ENCODE data around the gene PLAAT5.

PLAAT5 gene

DNA sequence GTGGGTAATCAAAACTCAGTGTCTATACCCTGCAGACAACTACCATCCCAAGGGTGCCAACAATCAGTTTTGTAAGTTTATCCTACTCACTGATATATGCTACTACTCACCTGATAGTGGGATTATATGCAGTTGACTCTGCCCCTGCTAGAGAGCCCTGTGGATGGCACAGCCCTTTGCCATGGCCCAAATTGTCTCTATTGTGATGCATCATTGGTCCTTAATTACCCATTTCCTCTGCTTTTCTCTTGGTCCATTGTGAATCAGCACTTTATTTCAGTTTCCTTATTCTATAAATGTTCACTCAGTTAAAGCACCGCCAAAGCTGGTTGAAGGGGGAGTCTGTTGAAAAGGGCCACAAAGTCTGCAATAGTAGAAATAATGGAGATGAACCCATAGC is 42.3 kb downstream of the PLAAT5 start:
- Histone ChIP-seq H3K4me3 (ENCODE audit: low read length) (no peak overlapping the region), H3K9me3 (ENCODE audit: insufficient read depth, low read length) (no peaks in the 10 kb centered on the region), H3K79me2 (ENCODE audit: low read length) (no peaks in the 10 kb centered on the region), H3K9ac (ENCODE audit: low read length) (no peak overlapping the region), H3K4me1 (ENCODE audit: low read length) (no peaks in the 10 kb centered on the region), H3K27ac (ENCODE audit: low read length) (no peak overlapping the region), H4K20me1 (ENCODE audit: insufficient read depth, low read length) (no peaks in the 10 kb centered on the region), H2AFZ (ENCODE audit: low read depth, low read length) (no peak overlapping the region), H3K36me3 (replicated peaks; ENCODE audit: low read depth, low read length) (no peaks in the 10 kb centered on the region), H3K4me2 (ENCODE audit: low read length) (no peak overlapping the region), H3K27me3 (ENCODE audit: low read depth, low read length) (peaks cover 41% of the 10 kb centered on the region; the same call in 1 of the 2 replicates)
- TF ChIP-seq, protein P1, sequence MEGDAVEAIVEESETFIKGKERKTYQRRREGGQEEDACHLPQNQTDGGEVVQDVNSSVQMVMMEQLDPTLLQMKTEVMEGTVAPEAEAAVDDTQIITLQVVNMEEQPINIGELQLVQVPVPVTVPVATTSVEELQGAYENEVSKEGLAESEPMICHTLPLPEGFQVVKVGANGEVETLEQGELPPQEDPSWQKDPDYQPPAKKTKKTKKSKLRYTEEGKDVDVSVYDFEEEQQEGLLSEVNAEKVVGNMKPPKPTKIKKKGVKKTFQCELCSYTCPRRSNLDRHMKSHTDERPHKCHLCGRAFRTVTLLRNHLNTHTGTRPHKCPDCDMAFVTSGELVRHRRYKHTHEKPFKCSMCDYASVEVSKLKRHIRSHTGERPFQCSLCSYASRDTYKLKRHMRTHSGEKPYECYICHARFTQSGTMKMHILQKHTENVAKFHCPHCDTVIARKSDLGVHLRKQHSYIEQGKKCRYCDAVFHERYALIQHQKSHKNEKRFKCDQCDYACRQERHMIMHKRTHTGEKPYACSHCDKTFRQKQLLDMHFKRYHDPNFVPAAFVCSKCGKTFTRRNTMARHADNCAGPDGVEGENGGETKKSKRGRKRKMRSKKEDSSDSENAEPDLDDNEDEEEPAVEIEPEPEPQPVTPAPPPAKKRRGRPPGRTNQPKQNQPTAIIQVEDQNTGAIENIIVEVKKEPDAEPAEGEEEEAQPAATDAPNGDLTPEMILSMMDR (IDR thresholded peaks at IDR 0.05; ENCODE audit: low read depth, low read length) = no peak
- no peak for TF ChIP-seq EZH2phosphoT487 (IDR thresholded peaks at IDR 0.05; ENCODE audit: low read depth)

DNA sequence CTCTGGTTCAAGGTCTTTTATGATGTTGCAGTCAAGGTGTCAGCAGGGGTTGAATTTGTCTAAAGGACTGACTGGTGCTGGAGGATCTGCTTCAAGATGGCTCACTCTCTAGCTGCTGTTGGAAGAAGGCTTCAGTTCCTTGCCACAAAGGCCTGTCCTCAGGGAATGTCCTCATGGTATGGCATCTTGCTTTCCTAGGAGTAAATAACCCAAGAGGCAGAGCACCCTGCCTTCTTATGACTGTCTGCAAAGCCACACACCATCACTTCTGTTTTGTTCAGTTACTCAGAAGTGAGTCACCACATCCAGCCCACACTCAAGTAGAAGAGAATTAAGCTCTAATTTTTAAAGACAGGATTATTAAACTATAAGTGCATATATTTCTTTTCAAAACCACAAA is 45.2 kb downstream of the PLAAT5 start:
- Histone ChIP-seq H4K20me1 (ENCODE audit: insufficient read depth, low read length) (no peaks in the 10 kb centered on the region), H3K4me1 (ENCODE audit: low read length) (no peaks in the 10 kb centered on the region), H3K4me3 (ENCODE audit: low read length) (no peak overlapping the region), H2AFZ (ENCODE audit: low read depth, low read length) (no peak overlapping the region), H3K79me2 (ENCODE audit: low read length) (no peaks in the 10 kb centered on the region), H3K27ac (ENCODE audit: low read length) (no peak overlapping the region), H3K4me2 (ENCODE audit: low read length) (no peak overlapping the region), H3K27me3 (ENCODE audit: low read depth, low read length) (peaks cover 41% of the 10 kb centered on the region; the same call in 1 of the 2 replicates), H3K9ac (ENCODE audit: low read length) (no peak overlapping the region), H3K9me3 (ENCODE audit: insufficient read depth, low read length) (no peaks in the 10 kb centered on the region), H3K36me3 (replicated peaks; ENCODE audit: low read depth, low read length) (no peaks in the 10 kb centered on the region)
- TF ChIP-seq, protein P1 (IDR thresholded peaks at IDR 0.05; ENCODE audit: low read depth, low read length) = no peak

DNA sequence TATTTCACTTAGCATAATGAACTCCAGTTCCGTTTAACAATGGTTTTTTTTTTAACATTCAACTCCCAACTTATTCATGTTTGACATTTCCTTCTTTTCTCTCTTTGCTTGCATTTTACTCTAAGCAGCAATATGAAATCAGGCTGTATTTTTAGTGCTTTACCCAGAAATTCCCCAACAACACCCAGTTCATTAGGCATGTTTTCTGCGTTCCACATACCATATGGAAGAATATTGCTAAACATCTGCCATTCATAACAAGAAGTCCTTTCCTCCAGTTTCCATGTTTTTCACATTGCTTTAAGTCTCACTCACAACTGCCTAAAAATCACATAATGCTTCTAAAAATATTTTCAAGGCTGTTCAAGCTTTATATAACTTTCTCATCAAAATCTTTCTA is 45.8 kb downstream of the PLAAT5 start:
- TF ChIP-seq, protein P1 (IDR thresholded peaks at IDR 0.05; ENCODE audit: low read depth, low read length) = no peak
- TF ChIP-seq EZH2phosphoT487 (IDR thresholded peaks at IDR 0.05; ENCODE audit: low read depth) = no peak
- no peaks in the 10 kb centered on the region for H3K4me1 ChIP-seq (ENCODE audit: low read length)
- no peaks in the 10 kb centered on the region for H3K36me3 ChIP-seq (replicated peaks; ENCODE audit: low read depth, low read length)
- H3K4me3 ChIP-seq (ENCODE audit: low read length) = no peak overlapping the region
- H2AFZ ChIP-seq (ENCODE audit: low read depth, low read length) = no peak overlapping the region
- no peak overlapping the region for H3K4me2 ChIP-seq (ENCODE audit: low read length)
- no peak overlapping the region for H3K9ac ChIP-seq (ENCODE audit: low read length)
- H3K9me3 ChIP-seq (ENCODE audit: insufficient read depth, low read length) = no peaks in the 10 kb centered on the region
- H3K79me2 ChIP-seq (ENCODE audit: low read length) = no peaks in the 10 kb centered on the region
- no peak overlapping the region for H3K27ac ChIP-seq (ENCODE audit: low read length)
- H3K27me3 ChIP-seq (ENCODE audit: low read depth, low read length) = peaks cover 41% of the 10 kb centered on the region; the same call in 1 of the 2 replicates
- no peaks in the 10 kb centered on the region for H4K20me1 ChIP-seq (ENCODE audit: insufficient read depth, low read length)

DNA sequence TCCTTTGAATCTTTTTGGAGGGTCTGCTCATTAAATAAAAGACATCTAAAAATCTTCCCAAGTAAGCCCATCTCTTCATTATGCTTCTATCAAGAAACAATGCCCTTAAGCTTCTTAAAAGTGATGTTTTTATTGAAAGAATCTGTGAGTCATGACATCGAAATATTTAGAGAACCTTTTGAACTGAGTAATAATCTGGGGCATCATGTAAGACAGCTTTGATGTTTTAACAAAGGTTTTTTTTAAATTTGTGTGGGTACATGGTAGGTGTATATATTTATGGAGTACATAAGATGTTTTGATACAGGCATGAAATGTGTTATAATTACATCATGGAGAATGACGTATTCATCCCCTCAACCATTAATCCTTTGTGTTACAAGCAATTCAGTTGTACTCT is 46.8 kb downstream of the PLAAT5 start:
- Histone ChIP-seq H3K36me3 (replicated peaks; ENCODE audit: low read depth, low read length) (no peaks in the 10 kb centered on the region), H2AFZ (ENCODE audit: low read depth, low read length) (no peak overlapping the region), H3K27me3 (ENCODE audit: low read depth, low read length) (peaks cover 40% of the 10 kb centered on the region; the same call in 1 of the 2 replicates), H3K4me3 (ENCODE audit: low read length) (no peak overlapping the region), H3K9me3 (ENCODE audit: insufficient read depth, low read length) (no peaks in the 10 kb centered on the region), H4K20me1 (ENCODE audit: insufficient read depth, low read length) (no peaks in the 10 kb centered on the region), H3K4me2 (ENCODE audit: low read length) (no peak overlapping the region), H3K9ac (ENCODE audit: low read length) (no peak overlapping the region), H3K27ac (ENCODE audit: low read length) (no peak overlapping the region), H3K4me1 (ENCODE audit: low read length) (no peaks in the 10 kb centered on the region), H3K79me2 (ENCODE audit: low read length) (no peaks in the 10 kb centered on the region)
- TF ChIP-seq EZH2phosphoT487 (IDR thresholded peaks at IDR 0.05; ENCODE audit: low read depth) = no peak
- TF ChIP-seq, protein P1 (IDR thresholded peaks at IDR 0.05; ENCODE audit: low read depth, low read length) = no peak
